Testis (tissue), 2 donors: ENCODE data around the gene POU4F1.

Experiments
- POLR2A ChIP-seq: fragments of 450-650 bp; IDR thresholded peaks from one replicate; pipeline ENCODE4 v1.6.1; 2017; ENCODE audit warnings: antibody characterized with exemption, mild to moderate bottlenecking, moderate library complexity
- TF ChIP-seq, protein P1 (sequence below), 3 experiments: fragments of 450-650 bp in 2 of 3; fragments of 200-600 bp in 1 of 3; sonication (generic) in 1 of 3; IDR thresholded peaks; one replicate each; pipeline ENCODE4 v1.5.1; 2016 to 2019; ENCODE audit warnings: antibody characterized with exemption in 3 of 3, mild to moderate bottlenecking in 2 of 3, moderate library complexity in 1 of 3

- TF ChIP-seq, protein P1, sequence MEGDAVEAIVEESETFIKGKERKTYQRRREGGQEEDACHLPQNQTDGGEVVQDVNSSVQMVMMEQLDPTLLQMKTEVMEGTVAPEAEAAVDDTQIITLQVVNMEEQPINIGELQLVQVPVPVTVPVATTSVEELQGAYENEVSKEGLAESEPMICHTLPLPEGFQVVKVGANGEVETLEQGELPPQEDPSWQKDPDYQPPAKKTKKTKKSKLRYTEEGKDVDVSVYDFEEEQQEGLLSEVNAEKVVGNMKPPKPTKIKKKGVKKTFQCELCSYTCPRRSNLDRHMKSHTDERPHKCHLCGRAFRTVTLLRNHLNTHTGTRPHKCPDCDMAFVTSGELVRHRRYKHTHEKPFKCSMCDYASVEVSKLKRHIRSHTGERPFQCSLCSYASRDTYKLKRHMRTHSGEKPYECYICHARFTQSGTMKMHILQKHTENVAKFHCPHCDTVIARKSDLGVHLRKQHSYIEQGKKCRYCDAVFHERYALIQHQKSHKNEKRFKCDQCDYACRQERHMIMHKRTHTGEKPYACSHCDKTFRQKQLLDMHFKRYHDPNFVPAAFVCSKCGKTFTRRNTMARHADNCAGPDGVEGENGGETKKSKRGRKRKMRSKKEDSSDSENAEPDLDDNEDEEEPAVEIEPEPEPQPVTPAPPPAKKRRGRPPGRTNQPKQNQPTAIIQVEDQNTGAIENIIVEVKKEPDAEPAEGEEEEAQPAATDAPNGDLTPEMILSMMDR (IDR thresholded peaks at IDR 0.05) = no peak
- no peak for TF ChIP-seq POLR2A
Measured at GRCh38 chr13:78623132-78623531, 19.8 kb upstream of the POU4F1 start.
